Vagina (tissue), 2 donors: Measurements from ENCODE around the gene NAALADL1.

Experiments
- POLR2A ChIP-seq, 2 donors: fragments of 450-650 bp; IDR thresholded peaks; one replicate each; pipeline ENCODE4 v1.6.1; 2017; ENCODE audit warnings: antibody characterized with exemption in 2 of 2, mild to moderate bottlenecking in 2 of 2, moderate library complexity in 2 of 2
- TF ChIP-seq, protein P1 (sequence below), 3 experiments: fragments of 450-650 bp in 2 of 3; fragments of 200-600 bp in 1 of 3; sonication (generic) in 1 of 3; IDR thresholded peaks; one replicate each; pipeline ENCODE4 v1.5.1; 2017 to 2019; ENCODE audit warnings: antibody characterized with exemption in 3 of 3, mild to moderate bottlenecking in 2 of 3, moderate library complexity in 2 of 3

DNA sequence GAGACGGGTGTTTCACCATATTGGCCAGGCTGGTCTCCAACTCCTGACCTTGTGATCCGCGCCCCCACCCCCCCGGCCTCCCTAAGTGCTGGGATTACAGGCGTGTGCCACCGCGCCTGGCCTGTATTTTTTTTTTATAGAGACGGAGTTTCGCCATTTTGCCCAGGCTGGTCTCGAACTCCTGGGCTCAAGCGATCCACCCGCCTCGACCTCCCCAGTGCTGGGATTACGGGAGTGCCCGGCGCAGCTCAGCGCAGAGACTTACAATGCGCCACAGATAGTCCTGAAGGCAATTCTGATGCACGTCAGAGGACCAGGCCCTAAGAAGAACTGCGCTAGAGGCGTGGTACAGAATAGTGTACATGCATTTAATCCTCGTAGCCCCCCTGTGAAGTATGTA lies 37.1 kb upstream of the NAALADL1 start:
- TF ChIP-seq, protein P1, sequence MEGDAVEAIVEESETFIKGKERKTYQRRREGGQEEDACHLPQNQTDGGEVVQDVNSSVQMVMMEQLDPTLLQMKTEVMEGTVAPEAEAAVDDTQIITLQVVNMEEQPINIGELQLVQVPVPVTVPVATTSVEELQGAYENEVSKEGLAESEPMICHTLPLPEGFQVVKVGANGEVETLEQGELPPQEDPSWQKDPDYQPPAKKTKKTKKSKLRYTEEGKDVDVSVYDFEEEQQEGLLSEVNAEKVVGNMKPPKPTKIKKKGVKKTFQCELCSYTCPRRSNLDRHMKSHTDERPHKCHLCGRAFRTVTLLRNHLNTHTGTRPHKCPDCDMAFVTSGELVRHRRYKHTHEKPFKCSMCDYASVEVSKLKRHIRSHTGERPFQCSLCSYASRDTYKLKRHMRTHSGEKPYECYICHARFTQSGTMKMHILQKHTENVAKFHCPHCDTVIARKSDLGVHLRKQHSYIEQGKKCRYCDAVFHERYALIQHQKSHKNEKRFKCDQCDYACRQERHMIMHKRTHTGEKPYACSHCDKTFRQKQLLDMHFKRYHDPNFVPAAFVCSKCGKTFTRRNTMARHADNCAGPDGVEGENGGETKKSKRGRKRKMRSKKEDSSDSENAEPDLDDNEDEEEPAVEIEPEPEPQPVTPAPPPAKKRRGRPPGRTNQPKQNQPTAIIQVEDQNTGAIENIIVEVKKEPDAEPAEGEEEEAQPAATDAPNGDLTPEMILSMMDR (IDR thresholded peaks at IDR 0.05): no peak
- TF ChIP-seq POLR2A (IDR thresholded peaks at IDR 0.05): no peak
